Epithelial cell of proximal tubule (primary cell): ENCODE data around the gene CYP8B1. TPM values are rescaled to one million over a fixed set of nuclear protein-coding genes. Genes with fewer than 3 reads are reported as not detected.

ENCODE experiments used
- DNase-seq: peaks from one replicate; pipeline ENCODE4 v3.0.0-alpha.2; 2011; ENCODE audit warnings: low read depth
- H3K4me3 ChIP-seq: 2 replicates; pipeline ENCODE4 v1.5.1; 2011; ENCODE audit warnings: low read depth, mild to moderate bottlenecking, low read length
- CTCF ChIP-seq: conservative IDR thresholded peaks from 2 replicates; pipeline ENCODE4 v1.5.1; 2012; ENCODE audit warnings: low read depth, mild to moderate bottlenecking, low read length
- total RNA-seq: library from RNA; depleted of rRNA; stranded (reverse); fragments of >200 nt; gene quantifications from 2 replicates; pipeline ENCODE4 v1.2.3, GENCODE V29; 2015

CYP8B1 gene
- total RNA-seq, 1 donor from 2014 or later, result not detected

GRCh38 chr3:42844815-42845214 is 30.9 kb downstream of the CYP8B1 start:
- TF ChIP-seq CTCF, result no peak
- DNase-seq, result no peak

GRCh38 chr3:42844412-42844713 is 31.3 kb downstream of the CYP8B1 start:
- DNase-seq, result no peak
- no peak for TF ChIP-seq CTCF
- no peak overlapping the region for H3K4me3 ChIP-seq

More at GRCh38 chr3:42844815-42845214, 30.9 kb downstream of the CYP8B1 start:
- no peak overlapping the region for H3K4me3 ChIP-seq

GRCh38 chr3:42843713-42844411 is 31.8 kb downstream of the CYP8B1 start:
- DNase-seq, result no peak
- no peak for TF ChIP-seq CTCF
- no peak overlapping the region for H3K4me3 ChIP-seq

- DNase-seq, result no peak
- no peak for TF ChIP-seq CTCF
- no peak overlapping the region for H3K4me3 ChIP-seq
Measured at GRCh38 chr3:42841332-42841731, 34.3 kb downstream of the CYP8B1 start.

- H3K4me3 ChIP-seq, result peak overlapping the region; percentile 18
- peak; percentile 69 for TF ChIP-seq CTCF
- DNase-seq, result no peak
Measured at GRCh38 chr3:42839616-42840015, 36.1 kb downstream of the CYP8B1 start.

- H3K4me3 ChIP-seq, result no peak overlapping the region
- no peak for DNase-seq
- no peak for TF ChIP-seq CTCF
Measured at GRCh38 chr3:42838571-42838970, 37.1 kb downstream of the CYP8B1 start.

GRCh38 chr3:42836150-42837123 is 39.2 kb downstream of the CYP8B1 start:
- TF ChIP-seq CTCF, result no peak
- DNase-seq, result no peak

More at GRCh38 chr3:42836150-42837123, 39.2 kb downstream of the CYP8B1 start:
- no peak overlapping the region for H3K4me3 ChIP-seq
